A673 (cell line): Measurements from ENCODE around the gene BUB1. TPM values are rescaled to one million over a fixed set of nuclear protein-coding genes. Genes with fewer than 3 reads are reported as not detected.
"Not testable (repeated sequence)": the region's sequence is repeated elsewhere in the genome, so short reads cannot be mapped to it uniquely, and the experiment has no call there.

Source experiments
- BruUV-seq: library from RNA; stranded (reverse); fragments of 400-500 nt; replicated peaks from 2 replicates; lab custom pipeline; 2021; lab: Mats Ljungman, UMichigan
- CTCF ChIA-PET: fragments of 300-600 bp; sonication (Branson Sonifier 250); formaldehyde crosslinking; loops from one replicate; lab custom pipeline; 2022; ENCODE audit warnings: antibody characterized with exemption; lab: Charles Lee
- POLR2A ChIA-PET: fragments of 300-600 bp; sonication (Branson Sonifier 250); formaldehyde crosslinking; loops from one replicate; lab custom pipeline; 2022; ENCODE audit warnings: antibody characterized with exemption; ENCODE audit not compliant: low non-redundant PET; lab: Charles Lee
- DNase-seq: peaks from one replicate; pipeline ENCODE4 v3.0.0-alpha.2; 2015; ENCODE audit warnings: low spot score
- H3K27ac ChIP-seq: fragments of 200-600 bp; sonication (generic); 2 replicates; pipeline ENCODE4 v1.5.1; 2016; ENCODE audit warnings: mixed run types, low read depth, mild to moderate bottlenecking, mixed read lengths, antibody characterized with exemption, low read length; ENCODE audit not compliant: poor library complexity, severe bottlenecking
- H3K27me3 ChIP-seq: fragments of 200-600 bp; sonication (generic); replicated peaks from 2 replicates; pipeline ENCODE4 v1.6.1; 2017; ENCODE audit warnings: mixed run types, low read depth, mild to moderate bottlenecking, mixed read lengths, antibody characterized with exemption, low read length; ENCODE audit not compliant: insufficient read depth, poor library complexity
- H3K36me3 ChIP-seq: fragments of 200-600 bp; sonication (generic); 2 replicates; pipeline ENCODE4 v1.6.1; 2016; ENCODE audit warnings: mixed run types, mild to moderate bottlenecking, mixed read lengths, antibody characterized with exemption, low read length; ENCODE audit not compliant: insufficient read depth, poor library complexity, severe bottlenecking
- H3K4me1 ChIP-seq: fragments of 200-600 bp; sonication (generic); 2 replicates; pipeline ENCODE4 v1.6.1; 2017; ENCODE audit warnings: mixed run types, mild to moderate bottlenecking, mixed read lengths, antibody characterized with exemption, low read length; ENCODE audit not compliant: insufficient read depth, poor library complexity, severe bottlenecking
- H3K4me3 ChIP-seq: fragments of 200-600 bp; sonication (generic); 2 replicates; pipeline ENCODE4 v1.5.1; 2016; ENCODE audit warnings: low read depth, mixed run types, mild to moderate bottlenecking, mixed read lengths, low read length; ENCODE audit not compliant: poor library complexity, severe bottlenecking
- H3K9me3 ChIP-seq: fragments of 200-600 bp; sonication (generic); 2 replicates; pipeline ENCODE4 v1.6.1; 2016; ENCODE audit warnings: mixed run types, low read depth, mild to moderate bottlenecking, mixed read lengths, antibody characterized with exemption, low read length; ENCODE audit not compliant: poor library complexity, severe bottlenecking
- CTCF ChIP-seq: fragments of 300-800, 200-600 bp; sonication (generic); conservative IDR thresholded peaks from 2 replicates; pipeline ENCODE4 v1.5.1; 2017; ENCODE audit warnings: low read depth, mild to moderate bottlenecking, antibody characterized with exemption, low read length, moderate library complexity, mixed read lengths
- EZH2 ChIP-seq: fragments of 200-600 bp; sonication (generic); IDR thresholded peaks from 2 replicates; pipeline ENCODE4 v1.6.1; 2017; ENCODE audit warnings: borderline replicate concordance, low read depth, mild to moderate bottlenecking, mixed read lengths, antibody characterized with exemption, low read length; ENCODE audit not compliant: poor library complexity, severe bottlenecking
- intact Hi-C: fragments of 100-400 bp; cut with micrococcal nuclease; formaldehyde crosslinking; loops from one replicate; pipeline ENCODE4 v1.10.0; 2022; ENCODE audit not compliant: unreplicated experiment
- total RNA-seq: library from RNA; stranded (reverse); gene quantifications from 2 replicates; pipeline ENCODE4 v1.2.3, GENCODE V29; 2021

Gene BUB1
- total RNA-seq, 1 experiment from 2014 or later, result 98.0 TPM

DNA sequence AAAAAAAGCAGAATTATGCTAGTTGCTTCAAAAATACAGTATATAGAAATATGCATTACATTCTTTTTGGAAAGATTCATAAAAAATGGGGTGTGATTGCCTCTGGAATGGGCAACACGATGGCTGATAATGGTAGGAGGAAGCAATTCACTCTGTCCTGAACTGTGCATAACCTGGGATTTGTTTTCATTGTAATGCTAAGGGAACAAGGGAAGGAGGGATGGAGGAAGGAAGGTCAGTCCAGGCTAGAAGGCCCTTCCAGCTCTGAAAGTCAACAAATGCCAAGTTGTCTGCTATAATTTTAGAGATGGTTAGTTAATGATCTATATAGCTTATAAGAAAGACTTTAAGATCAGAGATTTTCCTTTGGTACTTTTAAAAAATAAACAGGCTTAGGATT, 40.8 kb downstream of the BUB1 start:
- no TSS peak for BruUV-seq
- H3K27ac ChIP-seq, result no peak overlapping the region
- H3K27me3 ChIP-seq, result no peaks in the 10 kb centered on the region
- ChIA-PET POLR2A (no interaction called here), CTCF (no interaction called here)
- TF ChIP-seq EZH2, result no peak
- no peak for TF ChIP-seq CTCF
- intact Hi-C loops, result no loop called here
- DNase-seq, result no peak
- H3K4me1 ChIP-seq, result no peaks in the 10 kb centered on the region
- no peak overlapping the region for H3K4me3 ChIP-seq
- no peaks in the 10 kb centered on the region for H3K9me3 ChIP-seq
- peaks cover 63% of the 10 kb centered on the region for H3K36me3 ChIP-seq

GRCh38 chr2:110635949-110636628, 41.8 kb downstream of the BUB1 start:
- peaks cover 53% of the 10 kb centered on the region for H3K36me3 ChIP-seq
- H3K4me1 ChIP-seq, H3K4me3 ChIP-seq, H3K27ac ChIP-seq, intact Hi-C loops, POLR2A ChIA-PET, H3K27me3 ChIP-seq, CTCF ChIA-PET, H3K9me3 ChIP-seq, BruUV-seq, DNase-seq: not testable (repeated sequence)

DNA sequence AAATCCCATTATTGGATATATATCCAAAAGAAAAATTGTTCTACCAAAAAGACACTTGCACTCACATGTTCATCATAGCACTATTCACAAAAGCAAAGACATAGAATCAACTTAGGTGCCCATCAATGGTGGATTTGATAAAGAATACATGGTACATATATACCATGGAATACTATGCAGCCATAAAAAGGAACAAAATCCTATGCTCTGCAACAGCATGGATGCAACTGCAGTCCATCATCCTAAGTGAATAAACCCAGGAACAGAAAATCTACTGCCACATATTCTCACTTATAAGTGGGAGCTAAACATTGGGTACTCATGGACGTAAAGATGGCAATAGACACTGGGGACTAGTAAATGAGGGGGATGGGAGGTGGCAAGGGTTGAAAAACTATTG, 50.5 kb downstream of the BUB1 start:
- CTCF ChIA-PET, intact Hi-C loops, H3K4me3 ChIP-seq, DNase-seq, H3K4me1 ChIP-seq, H3K36me3 ChIP-seq, BruUV-seq, H3K9me3 ChIP-seq, H3K27me3 ChIP-seq, POLR2A ChIA-PET, H3K27ac ChIP-seq: not testable (repeated sequence)

DNA sequence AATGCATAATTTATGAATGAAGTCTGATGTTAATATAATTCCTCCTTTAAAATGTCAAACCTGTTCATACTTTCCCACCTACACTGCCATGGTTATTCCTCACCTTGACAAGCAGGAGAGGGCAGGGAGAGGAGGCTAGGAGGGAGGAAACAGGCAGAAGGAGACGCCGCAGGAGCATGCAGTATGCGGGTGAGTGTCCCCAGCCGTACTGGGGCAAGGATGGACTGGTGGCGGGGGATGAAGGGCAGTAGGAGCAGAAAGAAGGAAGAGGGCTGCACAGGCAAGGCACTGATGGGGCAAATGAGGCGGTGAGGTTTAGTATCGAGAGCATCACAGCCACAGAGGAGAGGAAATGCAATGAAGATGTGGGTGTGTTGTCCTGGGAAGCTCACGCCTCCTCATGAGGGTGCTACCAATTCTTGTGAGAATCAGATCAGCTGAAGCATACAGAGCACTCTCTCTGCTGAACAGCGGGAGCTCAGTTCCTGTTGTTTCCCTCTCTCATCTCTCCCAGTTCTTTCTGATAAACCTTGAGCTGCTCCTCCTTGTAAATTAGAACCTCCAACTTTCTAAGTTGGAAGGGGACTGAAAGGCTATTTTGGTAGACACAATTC, 58.4 kb downstream of the BUB1 start:
- BruUV-seq, intact Hi-C loops: not testable (repeated sequence)

GRCh38 chr2:110613927-110614326, 63.9 kb downstream of the BUB1 start:
- POLR2A ChIA-PET, H3K27ac ChIP-seq, H3K4me1 ChIP-seq, CTCF ChIA-PET, H3K4me3 ChIP-seq, intact Hi-C loops, H3K36me3 ChIP-seq, BruUV-seq, H3K9me3 ChIP-seq, H3K27me3 ChIP-seq, DNase-seq: not testable (repeated sequence)

More for the DNA sequence above, 58.4 kb downstream of the BUB1 start:
- CTCF ChIA-PET, H3K27me3 ChIP-seq, H3K4me1 ChIP-seq, H3K36me3 ChIP-seq, H3K4me3 ChIP-seq, POLR2A ChIA-PET, H3K27ac ChIP-seq, DNase-seq, H3K9me3 ChIP-seq: not testable (repeated sequence)

DNA sequence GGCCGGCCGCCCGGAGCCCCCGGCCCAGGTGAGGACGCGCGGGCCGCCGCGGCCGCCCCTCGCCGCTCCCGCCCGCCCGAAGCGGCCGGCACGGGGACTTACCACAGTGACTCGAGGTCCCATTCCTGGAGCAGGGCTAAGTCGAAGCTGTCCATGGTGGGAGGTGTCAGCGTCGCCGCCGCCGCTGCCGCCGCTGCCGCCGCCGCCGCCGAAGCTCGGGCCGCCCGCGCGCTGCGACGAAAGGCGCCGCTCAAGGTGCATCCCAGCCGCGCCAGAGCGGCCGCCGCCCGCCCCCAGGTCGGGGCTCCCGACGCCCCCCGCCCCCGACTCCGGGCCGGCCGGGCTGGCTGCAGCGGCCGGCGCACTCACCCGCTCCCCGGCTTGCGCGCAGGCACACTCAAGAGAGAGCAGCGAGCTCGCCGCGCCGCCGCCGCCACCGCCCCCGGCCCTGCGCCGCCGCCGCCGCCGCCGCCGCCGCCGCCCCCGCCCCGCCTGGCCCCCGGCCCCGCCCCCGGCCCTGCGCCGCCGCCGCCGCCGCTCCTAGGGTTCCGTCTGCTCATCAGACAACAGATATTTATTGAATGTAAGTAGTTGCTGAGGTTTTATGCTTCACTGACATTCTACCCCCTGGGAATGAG, 67.1 kb downstream of the BUB1 start:
- H3K4me1 ChIP-seq, H3K4me3 ChIP-seq, BruUV-seq, H3K36me3 ChIP-seq, intact Hi-C loops, POLR2A ChIA-PET, H3K27ac ChIP-seq, H3K27me3 ChIP-seq, CTCF ChIA-PET, H3K9me3 ChIP-seq, DNase-seq: not testable (repeated sequence)
